G401 (cell line): ENCODE data around the gene CAMK2B. TPM values are rescaled to one million over a fixed set of nuclear protein-coding genes. Genes with fewer than 3 reads are reported as not detected.
"Not testable (repeated sequence)": the region's sequence is repeated elsewhere in the genome, so short reads cannot be mapped to it uniquely, and the experiment has no call there.

ENCODE experiments used
- DNase-seq: peaks from one replicate; pipeline ENCODE4 v3.0.0-alpha.2; 2015; ENCODE audit warnings: low spot score
- in situ Hi-C: cut with HindIII; loops from 2 replicates; pipeline ENCODE4 v1.10.0; 2016; ENCODE audit warnings: low sequenced_read_pairs, mixed read lengths
- total RNA-seq: library from RNA; depleted of rRNA; stranded (reverse); fragments of >200 nt; shearing (Covaris generic); gene quantifications from 2 replicates; pipeline ENCODE4 v1.2.3, GENCODE V29; 2014

The CAMK2B gene
- total RNA-seq, 1 experiment from 2014 or later, result 2.2 TPM

DNA sequence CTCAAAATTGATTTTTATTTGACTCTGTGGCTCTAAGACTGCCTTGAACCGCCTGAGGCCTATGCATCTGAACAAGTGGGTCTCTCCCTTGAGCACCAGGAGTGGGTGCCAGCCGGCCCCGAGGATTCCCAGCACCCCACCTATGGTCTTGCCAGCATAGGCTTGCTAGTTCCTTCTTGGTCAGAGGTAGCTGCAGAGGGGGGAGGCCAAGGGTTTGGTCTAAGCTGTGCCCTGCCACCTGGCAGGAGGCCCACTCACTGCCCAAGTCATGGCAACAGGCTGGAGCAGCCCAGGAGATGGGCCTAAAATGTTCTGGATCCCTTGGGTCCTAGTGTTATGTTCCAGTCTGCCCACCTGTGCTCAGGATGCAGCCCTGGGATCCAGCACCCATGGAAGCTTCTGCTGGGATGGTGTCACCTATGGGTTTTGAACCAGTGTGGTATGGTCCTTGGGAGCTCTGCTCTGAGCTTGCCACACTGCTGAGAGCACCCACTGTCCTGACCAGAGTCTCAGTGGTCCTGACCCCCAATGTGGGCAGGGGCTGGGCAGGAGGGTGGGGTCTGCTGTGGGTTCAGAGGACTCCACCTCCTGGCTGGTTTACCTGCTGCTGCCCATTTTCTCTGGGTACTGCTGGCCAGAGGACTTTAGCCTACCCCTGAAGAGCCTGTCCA is 112.1 kb downstream of the CAMK2B start:
- in situ Hi-C loops, result no loop called here
- no peak for DNase-seq

GRCh38 chr7:44212581-44213184 is 112.7 kb downstream of the CAMK2B start:
- DNase-seq, result no peak
- in situ Hi-C loops, result no loop called here

DNA sequence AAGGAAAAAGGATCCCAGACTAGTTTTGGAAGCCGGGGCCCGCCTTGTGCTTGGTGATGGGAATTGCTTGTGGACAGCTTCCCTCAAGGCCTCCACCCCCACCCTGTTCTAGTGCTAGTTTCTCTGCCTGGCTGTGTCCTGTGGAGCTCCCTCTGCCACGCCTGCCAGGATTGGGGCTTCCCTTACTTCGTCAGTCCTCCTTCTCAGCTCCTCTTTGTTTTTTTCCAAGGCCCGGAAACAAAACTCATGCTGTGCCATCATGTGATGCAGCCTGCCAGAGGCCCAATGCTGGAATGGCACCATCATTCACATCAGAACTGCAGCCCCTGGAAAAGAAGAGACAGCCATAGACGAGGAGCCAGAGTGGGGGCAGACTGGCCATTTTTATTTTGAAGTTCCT is 113.4 kb downstream of the CAMK2B start:
- in situ Hi-C loops, result no loop called here
- DNase-seq, result peak; percentile 50

- in situ Hi-C loops, result no loop called here
- DNase-seq, result no peak
Observed at GRCh38 chr7:44211126-44211675, 114.2 kb downstream of the CAMK2B start.

- in situ Hi-C loops, result no loop called here
- DNase-seq, result no peak
Observed at GRCh38 chr7:44210107-44210506, 115.3 kb downstream of the CAMK2B start.

DNA sequence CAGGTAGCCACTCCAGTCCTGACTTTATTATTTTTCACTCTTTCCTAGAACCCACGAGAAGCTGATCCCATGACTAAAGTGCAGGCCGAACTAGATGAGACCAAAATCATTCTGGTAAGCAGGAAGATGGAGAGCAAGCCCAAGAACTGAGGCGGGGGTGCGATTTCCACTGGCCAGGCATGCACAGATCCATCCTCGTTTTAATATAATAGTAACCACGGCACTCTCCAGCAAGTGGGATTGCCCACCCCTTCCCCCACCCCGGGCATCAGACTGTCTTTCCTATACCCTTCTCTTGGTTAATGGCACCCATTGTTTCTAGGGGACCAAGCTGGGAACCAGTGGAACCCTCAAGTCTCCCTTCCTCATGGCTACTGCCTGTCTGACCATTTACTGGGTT is 117.3 kb downstream of the CAMK2B start:
- DNase-seq, result no peak
- in situ Hi-C loops, result no loop called here

- DNase-seq, result no peak
- in situ Hi-C loops, result no loop called here
Observed at GRCh38 chr7:44206008-44206407, 119.4 kb downstream of the CAMK2B start.

GRCh38 chr7:44201813-44202212 is 123.6 kb downstream of the CAMK2B start:
- DNase-seq, result no peak
- in situ Hi-C loops, result no loop called here

- in situ Hi-C loops, result no loop called here
- peak; percentile 96 for DNase-seq
Observed at GRCh38 chr7:44200699-44201461, 124.5 kb downstream of the CAMK2B start, which contains the start of gene YKT6. YKT6 (plus strand) TSS chr7:44200978; CDS start chr7:44201136, 158 bp downstream.

- DNase-seq, result not testable (repeated sequence)
Observed at GRCh38 chr7:44200163-44200562, 125.2 kb downstream of the CAMK2B start.

DNA sequence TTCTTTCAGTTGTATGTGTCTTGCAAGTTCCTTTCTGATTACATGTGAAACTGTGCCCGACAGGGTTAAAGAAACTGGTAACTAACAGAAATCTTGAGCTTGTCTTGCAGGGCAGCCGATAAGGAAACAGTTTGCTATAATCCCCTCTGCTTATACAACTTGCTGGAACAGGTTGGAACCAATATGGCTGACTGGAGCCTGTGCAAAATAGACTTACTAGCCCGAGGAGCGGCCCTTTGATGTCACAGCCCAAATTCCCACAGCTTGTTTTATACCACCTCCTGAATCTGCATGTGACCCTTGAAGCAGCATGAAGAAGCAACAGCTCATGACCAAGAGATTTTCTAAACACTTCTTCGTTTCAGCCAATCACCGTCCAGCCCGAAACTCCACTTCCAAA is 127.9 kb downstream of the CAMK2B start:
- in situ Hi-C loops, result loop anchor here (10.0 kb wide), 1 partner anchor 103 kb away; no protein-coding TSS in a partner anchor
- no peak for DNase-seq

More at GRCh38 chr7:44200163-44200562, 125.2 kb downstream of the CAMK2B start:
- in situ Hi-C loops, result not testable (repeated sequence)

GRCh38 chr7:44196450-44196872 is 128.9 kb downstream of the CAMK2B start:
- in situ Hi-C loops, result loop anchor here (10.0 kb wide), 1 partner anchor 102 kb away; no protein-coding TSS in a partner anchor
- peak; percentile 77 for DNase-seq

DNA sequence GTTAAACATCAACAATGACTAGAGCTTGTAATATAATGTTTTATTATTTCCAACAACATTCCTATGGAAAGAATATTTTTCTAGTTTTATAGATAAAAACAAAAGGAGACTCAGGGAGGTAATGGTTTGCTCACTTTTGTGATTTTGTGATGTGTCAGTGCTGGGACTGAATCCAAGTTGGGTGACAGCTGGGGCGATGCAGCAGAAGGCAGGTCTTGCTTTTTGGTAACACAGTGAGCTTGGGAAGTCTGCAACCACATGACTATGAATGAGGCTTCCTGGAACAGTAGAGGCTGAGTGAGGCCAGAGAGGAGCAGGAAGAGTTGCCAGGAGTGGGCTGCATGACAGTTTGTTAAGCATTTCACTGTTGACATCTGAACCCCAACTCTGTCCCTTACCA is 129.5 kb downstream of the CAMK2B start:
- DNase-seq, result peak; percentile 46
- in situ Hi-C loops, result loop anchor here (10.0 kb wide), 1 partner anchor 101 kb away; no protein-coding TSS in a partner anchor

GRCh38 chr7:44194562-44195145 is 130.7 kb downstream of the CAMK2B start:
- in situ Hi-C loops, result loop anchor here (10.0 kb wide), 1 partner anchor 100 kb away; no protein-coding TSS in a partner anchor
- no peak for DNase-seq

DNA sequence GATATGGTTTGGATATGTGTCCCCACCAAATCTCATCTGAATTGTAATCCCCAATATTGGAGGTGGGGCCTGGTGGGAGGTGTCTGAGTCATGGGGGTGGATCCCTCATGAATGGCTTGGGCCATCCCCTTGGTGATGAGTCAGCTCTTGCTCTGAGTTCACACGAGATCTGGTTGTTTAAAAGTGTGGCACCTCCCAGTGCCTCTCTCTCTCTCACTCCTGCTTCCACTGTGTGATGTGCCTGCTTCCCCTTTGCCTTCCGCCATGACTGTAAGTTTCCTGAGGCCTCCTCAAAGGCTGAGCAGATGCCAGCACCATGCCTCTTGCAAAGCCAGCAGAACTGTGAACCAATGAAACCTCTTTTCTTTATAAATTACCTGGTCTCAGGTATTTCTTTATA is 131.3 kb downstream of the CAMK2B start:
- DNase-seq, result no peak
- in situ Hi-C loops, result loop anchor here (10.0 kb wide), 1 partner anchor 99 kb away; no protein-coding TSS in a partner anchor

DNA sequence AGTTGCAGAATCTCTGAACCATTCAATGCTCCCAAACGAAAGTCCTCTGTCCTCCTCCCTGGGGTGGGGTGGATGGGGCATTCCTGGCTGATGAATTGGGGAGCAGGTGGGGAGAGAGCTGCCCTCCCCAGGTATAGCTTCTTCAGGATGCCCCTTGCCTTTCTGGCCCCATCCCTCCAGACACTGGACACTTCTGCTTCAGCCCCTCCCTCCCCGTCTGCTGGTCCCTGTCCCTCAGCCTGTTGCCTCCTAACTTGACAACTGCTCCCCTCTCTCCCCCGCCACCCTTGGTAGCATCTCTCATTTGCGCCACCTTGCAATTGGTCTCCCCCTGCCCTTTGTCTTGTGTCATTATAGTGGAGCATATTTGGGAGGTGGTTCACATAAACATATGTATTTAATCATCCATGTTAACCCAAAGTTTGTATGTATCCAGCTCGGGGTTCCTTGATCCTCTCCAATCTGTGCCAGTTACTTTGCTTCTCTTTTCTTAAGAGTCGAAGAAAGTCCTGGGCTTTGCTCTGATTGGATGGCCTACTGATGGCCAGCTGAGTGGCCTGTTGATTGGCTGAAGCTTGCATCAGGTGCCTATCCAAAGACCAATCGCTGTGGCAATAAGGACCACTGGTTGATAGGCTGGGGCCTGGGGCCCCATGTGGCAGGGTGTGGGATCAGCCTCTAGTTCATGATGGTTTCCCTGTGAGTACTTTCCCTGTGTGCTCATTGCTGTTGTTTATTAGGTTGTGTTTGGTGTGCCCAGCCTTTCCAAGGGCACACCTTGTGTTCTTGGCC is 132.2 kb downstream of the CAMK2B start:
- DNase-seq, result no peak
- in situ Hi-C loops, result loop anchor here (10.0 kb wide), 1 partner anchor 98 kb away; no protein-coding TSS in a partner anchor

- DNase-seq, result no peak
- in situ Hi-C loops, result loop anchor here (10.0 kb wide), 1 partner anchor 96 kb away; no protein-coding TSS in a partner anchor
Observed at GRCh38 chr7:44191171-44191570, 134.2 kb downstream of the CAMK2B start.
